Endothelial cell of umbilical vein (primary cell): ENCODE data around the gene SLFN13. TPM values are rescaled to one million over a fixed set of nuclear protein-coding genes. Genes with fewer than 3 reads are reported as not detected.

Source experiments
- BruUV-seq: library from RNA; stranded (reverse); fragments of 400-500 nt; replicated peaks from 2 replicates; lab custom pipeline; 2021; lab: Mats Ljungman, UMichigan
- CTCF ChIA-PET: fragments of 300-600, 350-600 bp; sonication (Branson Sonifier 250); formaldehyde crosslinking; loops from one replicate; lab custom pipeline; 2021; ENCODE audit warnings: antibody characterized with exemption, inconsistent platforms; lab: Charles Lee
- POLR2A ChIA-PET: fragments of 300-600, 350-600 bp; sonication (Branson Sonifier 250); formaldehyde crosslinking; loops from one replicate; lab custom pipeline; 2021; ENCODE audit warnings: antibody characterized with exemption, inconsistent platforms; lab: Charles Lee
- DNase-seq: peaks from one replicate; pipeline ENCODE4 v3.0.0-alpha.2; 2011; ENCODE audit warnings: low read depth, low spot score
- FAIRE-seq: peaks from 2 replicates; lab custom pipeline; 2011; peaks lifted over from hg19 to GRCh38; lab: Jason Lieb, UNC
- H2AFZ ChIP-seq: 2 replicates; pipeline ENCODE4 v1.6.0; 2012; ENCODE audit warnings: low read depth, low read length, control low read depth, inconsistent platforms
- H3K27ac ChIP-seq: 2 replicates; pipeline ENCODE4 v1.5.1; 2011; ENCODE audit warnings: low read depth, mild to moderate bottlenecking, control low read depth, low read length, moderate library complexity; ENCODE audit not compliant: insufficient read depth
- H3K27me3 ChIP-seq, 2 experiments: 2 replicates each; pipeline versions ENCODE4 v1.6.0 to v1.6.1; 2011; ENCODE audit warnings: low read length in 2 of 2, mixed read lengths in 1 of 2; ENCODE audit not compliant: control insufficient read depth in 2 of 2, insufficient read depth in 2 of 2
- H3K36me3 ChIP-seq, 2 experiments: 2 replicates in 1 of 2; 3 replicates in 1 of 2; pipeline ENCODE4 v1.5.1; 2011; ENCODE audit warnings: low read length in 2 of 2, mild to moderate bottlenecking in 1 of 2, moderate library complexity in 1 of 2; ENCODE audit not compliant: control insufficient read depth in 2 of 2, insufficient read depth in 2 of 2; ENCODE audit errors: extremely low read depth in 1 of 2
- H3K4me1 ChIP-seq: 3 replicates; pipeline ENCODE4 v1.5.1; 2011; ENCODE audit warnings: mild to moderate bottlenecking, low read length; ENCODE audit not compliant: control insufficient read depth, insufficient read depth; ENCODE audit errors: extremely low read depth
- H3K4me2 ChIP-seq: 2 replicates; pipeline ENCODE4 v1.6.1; 2011; ENCODE audit warnings: low read length, control low read depth, mixed read lengths; ENCODE audit not compliant: insufficient read depth
- H3K4me3 ChIP-seq, 3 experiments: fragments of 200-600 bp in 1 of 3; sonication (generic), shearing (Covaris generic) in 1 of 3; replicated peaks in 1 of 3; 2 replicates each; pipeline ENCODE4 v1.5.1; 2011 to 2016; ENCODE audit warnings: control low read depth in 3 of 3, low read length in 3 of 3, mild to moderate bottlenecking in 2 of 3, inconsistent platforms in 1 of 3, low read depth in 1 of 3, moderate library complexity in 1 of 3; ENCODE audit not compliant: insufficient read depth in 1 of 3
- H3K79me2 ChIP-seq: 2 replicates; pipeline ENCODE4 v1.6.0; 2012; ENCODE audit warnings: low read length, inconsistent platforms; ENCODE audit not compliant: control insufficient read depth, insufficient read depth
- H3K9ac ChIP-seq: replicated peaks from 2 replicates; pipeline ENCODE3; 2011; ENCODE audit warnings: low read length, control low read depth; ENCODE audit not compliant: insufficient read depth; ENCODE audit errors: extremely low read depth
- H3K9me1 ChIP-seq: replicated peaks from 3 replicates; pipeline ENCODE4 v1.6.0; 2011; ENCODE audit warnings: mild to moderate bottlenecking, low read length; ENCODE audit not compliant: control insufficient read depth, insufficient read depth; ENCODE audit errors: extremely low read depth
- H3K9me3 ChIP-seq: replicated peaks from 2 replicates; pipeline ENCODE4 v1.5.1; 2012; ENCODE audit warnings: low read length, inconsistent platforms; ENCODE audit not compliant: control insufficient read depth, insufficient read depth
- H4K20me1 ChIP-seq: replicated peaks from 2 replicates; pipeline ENCODE3; 2011; ENCODE audit warnings: mild to moderate bottlenecking, low read length; ENCODE audit not compliant: control insufficient read depth, insufficient read depth; ENCODE audit errors: extremely low read depth
- EZH2 ChIP-seq: IDR thresholded peaks from 2 replicates; pipeline ENCODE4 v1.6.1; 2012; ENCODE audit warnings: borderline replicate concordance, low read depth, mild to moderate bottlenecking, moderate library complexity, low read length, inconsistent platforms; ENCODE audit not compliant: severe bottlenecking
- GATA2 ChIP-seq: IDR thresholded peaks from 2 replicates; pipeline ENCODE4 v1.7.0; 2011; ENCODE audit warnings: low read depth, mild to moderate bottlenecking, moderate library complexity, mixed read lengths, low read length; ENCODE audit not compliant: insufficient read length, insufficient read depth
- MAX ChIP-seq: IDR thresholded peaks from 2 replicates; pipeline ENCODE4 v1.6.1; 2011; ENCODE audit not compliant: insufficient read depth, insufficient read length
- POLR2A ChIP-seq: IDR thresholded peaks from 2 replicates; pipeline ENCODE4 v1.6.1; 2012; ENCODE audit warnings: low read depth, mild to moderate bottlenecking, control low read depth, low read length
- POLR2AphosphoS5 ChIP-seq: IDR thresholded peaks from 2 replicates; pipeline ENCODE4 v1.6.1; 2012; ENCODE audit warnings: low read depth, mild to moderate bottlenecking, control low read depth, low read length, moderate library complexity; ENCODE audit not compliant: insufficient read depth
- dilution Hi-C: fragments of 300-500 bp; cut with MboI; formaldehyde crosslinking; loops from one replicate; pipeline ENCODE4 v1.15.0; 2019; ENCODE audit warnings: low sequenced_read_pairs; ENCODE audit not compliant: extremely low pct_ligation_motif_present
- intact Hi-C: fragments of 100-400 bp; cut with micrococcal nuclease; formaldehyde crosslinking; loops from one replicate; pipeline ENCODE4 v1.10.0; 2022
- polyA plus RNA-seq, 4 experiments: library from polyadenylated mRNA; depleted of rRNA in 3 of 4; stranded (reverse) in 3 of 4; unstranded in 1 of 4; fragments of >200 nt; gene quantifications; 2 replicates each; pipeline versions ENCODE4 v1.2.1 to v1.2.3, GENCODE V29; 2011 to 2012; ENCODE audit warnings: missing spikeins in 1 of 4
- total RNA-seq: library from RNA; stranded (reverse); gene quantifications from 2 replicates; pipeline ENCODE4 v1.2.3, GENCODE V29; 2021

Gene SLFN13
- total and polyA plus RNA-seq, 2 donors (not counting 3 experiments of a cell fraction or from before 2014, with no cell fraction given): 2.3 to 13.7 TPM

GRCh38 chr17:35432176-35433074 is 16.1 kb downstream of the SLFN13 start, which contains the start of gene SLFN12:
Gene SLFN12, minus strand, starts transcription at chr17:35432500. Its CDS starts 9,472 bp downstream, at chr17:35423028.
- peak within 1 kb of the TSS; percentile 96 for H3K27ac ChIP-seq
- BruUV-seq: TSS peak; percentile 96
- peak within 1 kb of the TSS; percentile 95 for H3K9ac ChIP-seq
- H3K9me1 ChIP-seq: no peaks in the 10 kb centered on the region
- ChIA-PET CTCF (interaction anchor here (1.3 to 2.2 kb wide), 3 partner anchors 16 to 107 kb away, joined by 3 to 11 read pairs (median 5); partner anchors contain the start of gene SLFN13), POLR2A (interaction anchor here (0.6 to 2.3 kb wide), 2 partner anchors 59 to 123 kb away, joined by 6 to 12 read pairs; partner anchors contain the start of gene SLFN11)
- H4K20me1 ChIP-seq: peaks cover 3% of the 10 kb centered on the region
- H3K4me3 ChIP-seq: peak within 1 kb of the TSS; percentile 55 to 92 (median 82)
- dilution Hi-C loops: no loop called here
- FAIRE-seq (peak; percentile 100), DNase-seq (peak; percentile 96)
- peaks cover 43% of the 10 kb centered on the region for H3K79me2 ChIP-seq
- intact Hi-C loops: loop anchor here (1.0 to 10.0 kb wide), 13 partner anchors 16 to 1180 kb away; partner anchors contain the start of genes AP2B1, SLFN11, SLFN13 and SLFN5
- H3K9me3 ChIP-seq: no peaks in the 10 kb centered on the region
- H3K4me2 ChIP-seq: peak within 1 kb of the TSS; percentile 79
- peak; percentile 92 for TF ChIP-seq POLR2A
- TF ChIP-seq MAX: no peak
- TF ChIP-seq POLR2AphosphoS5: peak; percentile 57
- no peak for TF ChIP-seq GATA2
- no peak for TF ChIP-seq EZH2
- peaks cover 23% of the 10 kb centered on the region for H3K4me1 ChIP-seq
- H3K27me3 ChIP-seq: no peaks in the 10 kb centered on the region
- peaks cover 0 to 3% of the 10 kb centered on the region in 2 experiments for H3K36me3 ChIP-seq
- peak within 1 kb of the TSS; percentile 19 for H2AFZ ChIP-seq
